Middle frontal gyrus (tissue), 1 donor: ENCODE results near the gene PRDM16.

Source experiments
- DNase-seq: peaks from one replicate; pipeline ENCODE4 v3.0.0-alpha.2; 2015; ENCODE audit warnings: low spot score; ENCODE audit errors: extremely low spot score

The PRDM16 gene

DNA sequence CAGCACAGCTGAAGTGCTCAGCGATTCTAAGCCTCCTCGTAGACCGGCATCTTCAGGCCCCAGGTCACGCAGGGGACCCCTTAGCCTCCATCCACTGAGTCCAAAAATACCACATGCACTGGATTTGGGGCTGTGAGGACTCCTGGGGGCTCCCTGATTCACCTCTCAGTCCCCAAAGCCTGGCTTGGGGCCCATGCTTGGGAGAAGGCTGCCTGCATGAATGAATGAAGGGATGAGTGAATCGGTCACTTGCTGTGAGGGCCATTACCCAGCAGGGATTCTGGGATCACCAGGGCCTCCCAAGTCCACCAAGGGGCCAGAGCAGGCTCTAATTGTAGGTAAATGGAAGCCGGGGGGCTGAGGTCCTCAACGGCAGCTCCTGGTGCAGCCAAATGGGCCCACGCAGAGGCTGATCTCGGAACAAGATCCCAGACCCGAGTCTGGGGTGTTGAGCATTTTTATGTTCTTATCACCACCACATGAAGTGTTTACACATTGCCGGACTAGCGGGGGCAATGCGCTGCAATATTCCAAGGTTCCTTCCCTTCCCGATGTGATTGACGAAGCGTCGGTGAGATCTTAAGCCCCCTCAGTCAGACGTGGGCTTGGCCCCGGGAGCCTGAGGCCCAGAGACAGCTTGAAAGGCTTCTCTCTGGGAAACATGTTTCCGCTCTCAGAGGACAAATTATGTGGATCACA, 371.9 kb downstream of the PRDM16 start:
- no peak for DNase-seq

DNA sequence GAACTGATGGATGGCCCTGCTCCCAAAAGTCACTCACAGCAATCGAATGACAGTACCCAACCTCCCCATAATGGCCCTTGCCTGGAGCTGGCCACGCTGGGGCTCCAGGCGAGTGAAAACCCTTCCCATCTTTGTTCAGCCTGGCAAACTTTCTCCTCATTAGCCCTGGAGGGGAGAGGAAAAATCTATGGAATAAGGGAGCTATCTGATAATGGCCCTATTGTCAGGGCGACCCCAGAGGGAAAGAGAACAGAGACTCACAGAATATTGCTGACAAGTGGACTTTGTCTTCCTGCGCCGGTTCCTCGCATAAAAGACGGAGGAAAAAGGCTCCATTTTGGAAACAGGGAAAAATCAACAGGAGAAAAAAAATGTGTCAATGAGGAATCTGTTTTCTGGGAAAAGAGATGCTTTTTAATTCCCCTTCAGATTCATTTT, 372.4 kb downstream of the PRDM16 start:
- DNase-seq = peak; percentile 33

DNA sequence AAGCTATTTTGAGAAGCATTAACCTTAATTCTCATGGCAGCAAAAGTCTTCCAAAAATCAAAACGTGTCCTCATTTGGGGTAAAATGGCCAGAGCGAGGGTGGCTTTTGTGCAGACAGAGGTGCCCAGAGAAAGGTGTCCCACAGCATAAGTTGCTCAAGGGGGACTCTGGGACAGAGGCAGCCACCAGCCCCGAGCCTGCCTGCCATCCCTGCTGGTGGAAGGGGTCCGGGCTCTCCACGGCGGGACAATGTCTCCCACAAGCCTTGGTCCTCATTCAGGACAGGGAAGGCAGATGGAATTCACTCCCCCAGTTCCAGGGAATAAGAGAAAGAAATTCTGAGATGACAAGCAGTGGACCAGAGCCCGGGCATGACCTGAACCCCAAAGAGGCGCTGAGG, 372.9 kb downstream of the PRDM16 start:
- DNase-seq = no peak

DNA sequence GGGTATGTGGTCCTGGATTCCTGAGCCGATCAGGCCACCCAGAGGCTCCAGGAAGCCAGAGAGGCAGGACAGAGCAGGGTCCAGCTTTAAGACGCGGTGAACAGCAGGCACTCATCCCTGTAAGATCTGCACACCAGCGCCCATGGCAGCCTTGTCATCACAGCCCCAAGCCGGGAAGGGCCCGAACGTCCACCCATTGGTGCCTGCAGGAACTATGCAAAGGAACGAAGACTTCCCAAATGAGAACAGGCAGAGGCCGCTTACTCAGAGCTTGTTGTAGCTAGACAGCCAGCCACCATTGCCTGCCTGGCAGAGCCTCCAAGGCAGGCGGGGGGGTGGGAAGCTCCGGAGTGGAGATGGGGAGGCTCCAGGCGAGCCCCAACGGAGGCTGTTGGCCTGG, 373.3 kb downstream of the PRDM16 start:
- no peak for DNase-seq

DNA sequence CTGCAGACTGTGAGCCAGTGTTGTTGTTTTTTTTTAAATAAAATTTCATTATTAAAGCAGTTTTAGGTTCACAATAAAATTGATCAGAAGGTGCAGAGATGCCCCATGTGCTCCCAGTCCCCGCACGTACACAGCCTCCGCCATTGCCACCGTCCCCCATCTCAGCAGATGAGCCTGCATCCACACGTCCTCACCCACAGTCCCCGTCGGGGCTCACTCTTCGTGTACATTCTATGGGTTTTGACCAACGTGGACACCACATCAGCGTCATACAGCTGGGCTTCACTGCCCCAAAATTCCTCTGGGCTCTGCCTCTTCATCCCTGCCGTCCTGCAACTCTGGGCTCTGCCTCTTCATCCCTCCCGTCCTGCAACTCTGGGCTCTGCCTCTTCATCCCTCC, 373.9 kb downstream of the PRDM16 start:
- no peak for DNase-seq

DNA sequence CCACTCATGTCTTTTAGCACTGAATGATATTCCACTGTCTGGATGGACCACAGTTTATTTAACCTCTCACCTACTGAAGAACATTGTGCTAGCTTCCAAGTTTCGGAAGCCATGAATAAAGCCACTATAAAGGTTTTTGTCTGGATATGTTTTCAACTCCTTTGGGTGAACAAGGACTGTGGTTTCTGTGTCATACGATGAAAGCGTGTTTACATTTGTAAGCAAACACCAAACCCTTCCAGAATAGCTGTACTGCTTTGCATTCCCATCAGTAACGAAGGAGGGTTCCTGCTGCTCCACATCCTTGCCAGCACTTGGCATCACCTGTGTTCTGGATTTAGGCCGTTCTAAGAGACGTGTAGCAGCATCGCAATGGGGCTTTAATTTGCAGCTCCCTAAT, 374.8 kb downstream of the PRDM16 start:
- DNase-seq = no peak

DNA sequence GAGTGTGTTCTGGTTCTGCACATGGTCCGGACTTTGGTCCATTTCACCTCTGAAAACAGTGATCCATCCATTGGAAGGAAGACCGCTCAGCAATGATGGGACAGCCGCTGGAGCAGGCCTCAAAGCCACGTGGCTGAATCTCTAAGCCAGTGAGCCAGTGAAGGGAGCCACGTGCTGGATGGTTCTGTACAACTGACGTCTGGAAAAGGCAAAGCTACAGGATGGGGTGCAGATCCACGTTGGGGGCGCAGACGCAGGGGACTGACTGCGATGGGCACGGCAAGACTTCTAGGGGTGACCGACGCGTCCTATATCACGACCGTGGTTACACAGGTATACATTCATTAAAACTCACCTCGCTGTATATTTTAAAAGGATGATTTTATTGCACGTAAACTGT, 375.3 kb downstream of the PRDM16 start:
- no peak for DNase-seq

DNA sequence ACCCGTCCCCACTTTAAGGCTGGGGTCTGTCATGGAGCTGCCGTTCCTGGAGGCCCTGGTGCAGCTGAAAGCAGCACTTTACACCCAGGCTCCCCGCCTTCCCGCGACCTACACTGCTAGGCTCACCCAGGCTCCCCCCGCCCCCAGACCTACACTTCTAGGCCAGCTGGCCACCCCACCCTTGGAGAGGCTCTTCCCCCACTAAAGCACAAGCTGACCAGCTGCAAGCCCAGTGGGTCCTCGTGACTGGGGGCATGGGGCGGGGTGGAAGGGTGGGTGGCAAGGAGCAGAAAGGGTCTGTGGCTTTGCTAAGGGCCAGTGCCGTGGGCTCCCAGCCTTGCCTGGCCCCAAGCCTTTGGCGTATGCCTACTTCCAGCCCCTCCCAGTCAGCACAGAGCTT, 375.7 kb downstream of the PRDM16 start:
- DNase-seq = no peak

DNA sequence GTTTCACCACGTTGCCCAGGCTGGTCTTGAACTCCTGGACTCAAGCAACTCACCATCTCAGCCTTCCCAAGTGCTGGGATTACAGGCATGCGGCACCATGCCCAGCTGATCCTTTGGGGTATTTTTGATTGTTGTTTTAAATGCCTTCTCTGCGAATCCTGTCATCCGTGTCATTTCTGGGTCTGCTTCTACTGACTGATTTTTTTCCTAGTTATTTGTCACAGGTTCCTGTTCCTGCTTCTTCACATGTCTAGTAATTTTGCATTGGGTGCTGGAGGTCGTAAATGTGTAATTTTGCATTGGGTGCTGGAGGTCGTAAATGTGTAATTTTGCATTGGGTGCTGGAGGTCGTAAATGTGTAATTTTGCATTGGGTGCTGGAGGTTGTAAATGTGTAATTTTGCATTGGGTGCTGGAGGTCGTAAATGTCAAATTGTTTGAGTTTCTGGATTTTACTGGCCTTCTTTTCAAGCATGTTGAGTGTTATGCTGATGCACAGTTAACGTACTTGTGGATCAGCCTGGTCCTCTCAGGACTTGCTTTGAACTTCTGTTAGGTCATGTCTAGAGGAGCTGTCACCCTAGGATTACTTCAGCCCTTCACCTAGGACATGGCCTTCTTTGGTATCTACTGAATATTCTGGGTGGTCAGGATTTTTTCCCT, 381.3 kb downstream of the PRDM16 start:
- no peak for DNase-seq

DNA sequence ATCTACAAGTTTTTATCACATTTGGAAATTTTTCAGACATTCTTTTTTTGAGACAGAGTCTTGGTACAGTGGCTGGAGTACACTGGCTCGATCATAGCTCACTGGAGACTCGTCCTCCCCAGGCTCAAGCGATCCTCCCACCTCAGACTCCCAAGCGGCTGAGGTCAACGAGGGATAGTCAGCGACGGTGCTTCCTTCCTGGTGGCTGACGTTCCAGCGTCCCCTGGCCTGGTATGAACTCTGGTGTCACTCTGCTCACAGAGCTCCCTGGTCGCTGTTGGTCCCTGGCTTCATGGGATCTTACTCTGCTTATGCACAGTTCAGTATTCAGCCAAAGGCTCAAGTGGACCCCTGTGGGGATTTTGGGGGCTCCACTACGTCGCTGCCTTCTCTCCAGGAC, 382.0 kb downstream of the PRDM16 start:
- no peak for DNase-seq

DNA sequence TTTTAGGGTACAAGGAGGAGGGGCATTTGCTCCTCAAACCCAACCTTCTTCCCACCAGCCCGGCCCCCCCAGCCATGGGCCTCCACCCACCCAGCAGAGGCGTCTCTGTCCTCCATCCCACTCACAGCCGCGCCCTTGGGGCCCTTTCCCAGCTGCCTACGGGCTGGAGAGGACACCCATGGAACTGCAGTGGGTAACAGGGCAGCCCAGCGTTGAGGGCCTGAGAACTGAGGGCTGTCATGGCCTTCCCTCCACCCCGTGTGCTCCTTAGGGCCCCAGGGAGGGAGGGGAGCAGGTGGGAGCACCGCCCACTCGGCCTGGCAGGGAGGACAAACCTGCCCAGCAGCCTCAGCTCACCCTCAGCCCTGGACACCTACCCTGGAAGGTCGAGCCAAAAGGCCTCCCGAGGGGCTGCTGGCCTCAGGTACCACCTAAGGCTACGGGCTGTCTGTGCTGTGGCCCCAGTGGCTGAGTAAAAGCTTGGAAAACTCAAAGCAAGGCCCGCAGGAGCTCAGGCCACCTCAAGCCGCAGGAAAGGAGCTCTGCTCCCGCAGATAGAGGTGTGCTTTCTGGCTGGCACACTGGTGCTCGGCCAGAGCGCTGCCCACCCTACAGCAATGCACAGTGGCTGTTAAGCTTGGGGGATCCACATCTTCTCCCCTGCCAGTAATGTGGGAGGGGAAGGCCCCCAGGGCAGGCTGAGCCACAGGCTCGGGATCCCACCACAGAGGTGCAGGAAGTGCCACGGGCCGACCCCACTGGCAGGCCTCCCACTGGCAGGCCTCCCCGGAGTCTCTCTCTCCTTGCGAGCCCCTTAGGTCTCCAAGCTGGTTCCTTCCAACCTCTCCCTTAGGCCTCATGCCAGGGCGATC, 383.2 kb downstream of the PRDM16 start:
- no peak for DNase-seq

DNA sequence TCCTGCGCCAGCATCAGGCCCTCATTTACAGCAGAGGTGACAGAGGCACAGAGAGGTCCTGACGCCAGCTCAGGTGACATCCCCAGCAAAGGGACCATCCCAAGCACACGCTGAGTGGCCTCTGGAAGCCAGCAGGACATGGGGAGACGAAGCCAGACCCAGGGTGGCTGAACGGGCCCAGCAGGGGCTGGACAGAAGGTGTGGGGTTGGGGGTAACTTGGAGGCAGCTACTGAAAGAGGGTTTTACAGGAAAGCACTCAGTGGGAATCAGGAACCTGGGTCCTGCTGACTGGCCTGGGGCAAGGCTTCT, 383.8 kb downstream of the PRDM16 start:
- DNase-seq = no peak

DNA sequence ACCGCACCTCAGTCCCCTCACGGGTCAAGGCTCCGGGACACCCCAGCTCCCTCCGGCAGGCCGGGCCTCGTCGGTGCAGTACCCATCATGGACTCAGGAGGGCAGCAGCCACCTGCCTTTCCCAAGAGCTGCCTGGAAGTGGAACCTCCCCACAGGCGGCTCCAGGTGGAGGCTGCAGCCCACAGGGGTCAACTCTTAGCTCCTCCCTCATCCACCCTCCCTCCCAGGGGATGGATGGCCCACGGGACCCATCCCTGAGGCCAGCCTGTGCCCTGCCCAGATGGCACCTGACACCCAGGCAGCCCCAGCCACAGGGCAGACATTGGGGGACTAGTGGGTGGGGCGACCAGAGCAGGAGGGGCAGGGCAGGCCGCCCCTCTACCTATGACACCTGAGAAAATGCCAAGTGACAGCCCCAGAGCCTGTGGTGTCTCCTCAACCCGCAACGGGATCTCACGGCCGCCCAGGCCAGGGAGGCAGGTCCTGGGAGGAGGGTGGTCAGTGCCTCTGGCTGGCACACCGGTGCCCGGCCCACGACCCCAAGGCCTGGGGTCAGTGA, 384.3 kb downstream of the PRDM16 start:
- peak; percentile 46 for DNase-seq

DNA sequence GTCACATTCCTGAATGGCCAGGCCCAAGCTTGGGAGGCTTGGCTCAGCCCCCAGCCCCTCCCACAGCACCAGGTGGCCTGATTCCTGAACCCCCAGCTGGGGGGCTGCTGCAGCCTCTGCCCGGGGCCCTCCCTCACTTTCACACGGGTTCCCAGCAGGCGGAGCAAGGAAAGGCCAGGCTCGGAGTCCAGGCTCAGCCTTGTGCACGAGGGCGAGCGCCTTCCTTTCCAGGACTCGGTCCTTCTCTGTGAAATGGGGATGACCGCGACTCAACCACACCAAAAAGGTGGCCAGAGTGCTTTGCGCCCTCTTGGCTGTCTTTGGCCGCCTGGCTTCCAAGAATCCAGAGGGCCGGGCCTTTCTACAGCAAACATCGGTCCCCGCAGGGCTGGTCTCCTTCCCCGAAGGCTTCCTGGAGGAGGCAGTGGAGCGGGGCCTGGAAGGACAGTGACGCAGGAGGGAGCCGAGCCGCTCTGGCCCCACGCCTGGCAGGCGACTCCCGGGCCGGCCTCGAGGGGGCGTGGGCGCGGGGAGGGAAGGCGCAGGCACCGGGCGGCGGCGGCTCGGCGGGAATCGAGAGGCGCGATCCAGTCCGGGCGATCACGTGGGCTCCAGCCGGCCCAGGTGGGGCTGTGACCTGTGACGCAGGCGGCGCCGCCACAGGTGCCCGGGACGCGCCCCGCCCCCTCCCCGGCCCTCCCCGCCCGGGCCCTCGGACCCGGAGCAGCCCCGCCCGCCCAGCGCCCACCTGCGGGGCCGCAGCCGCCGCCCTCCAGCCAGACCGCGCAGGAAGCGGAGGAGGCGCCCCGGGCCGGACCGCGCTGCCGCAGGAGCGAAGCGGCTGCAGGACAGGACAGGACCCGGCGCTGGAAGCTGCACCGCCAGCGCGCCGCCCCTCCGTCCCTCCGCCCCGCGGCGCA, 385.1 kb downstream of the PRDM16 start, which contains the start of gene ARHGEF16:
Gene ARHGEF16 (plus strand): TSS at position 775 of the 920 bp plus-strand sequence. CDS start 8,420 bp downstream, outside the sequence.
- no peak for DNase-seq

DNA sequence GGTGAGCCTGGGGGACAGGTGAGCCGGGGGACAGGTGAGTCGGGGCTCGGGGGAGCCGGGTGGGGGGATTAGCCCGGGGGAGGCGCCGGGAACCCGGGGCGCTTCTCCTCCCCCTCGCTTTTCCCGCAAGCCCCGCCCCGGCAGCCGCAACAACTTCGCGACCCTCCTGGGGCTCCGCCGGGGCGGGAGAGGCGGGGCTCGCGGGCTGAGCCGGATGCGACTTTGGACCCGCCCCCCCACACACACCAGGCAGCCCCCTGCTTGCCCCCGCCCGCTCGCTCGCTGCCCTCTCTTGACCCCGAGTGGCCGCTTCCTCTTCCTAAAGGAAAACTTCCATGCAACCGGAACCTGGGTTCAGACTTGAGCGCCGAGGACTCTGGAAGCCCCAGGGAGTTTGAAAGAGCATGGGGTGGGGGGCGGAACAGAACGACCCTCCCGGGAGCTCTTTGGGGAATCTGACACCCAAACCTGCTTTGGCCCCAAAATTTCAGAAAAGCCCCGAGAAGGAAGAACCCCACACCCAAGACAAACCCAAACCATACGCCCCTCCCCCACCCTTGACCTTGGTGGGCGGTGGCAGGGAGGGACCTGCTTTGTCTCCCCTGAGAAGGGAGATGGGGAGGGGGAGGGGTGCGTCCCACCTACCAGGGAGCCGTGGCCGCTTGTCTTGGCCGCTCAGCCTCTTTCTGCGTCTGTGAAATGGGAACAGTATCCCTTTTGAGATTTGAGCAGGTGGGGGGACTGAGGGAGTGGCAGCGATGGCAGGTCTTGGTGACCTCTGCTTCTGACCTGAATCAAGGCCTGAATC, 386.0 kb downstream of the PRDM16 start:
- no peak for DNase-seq

DNA sequence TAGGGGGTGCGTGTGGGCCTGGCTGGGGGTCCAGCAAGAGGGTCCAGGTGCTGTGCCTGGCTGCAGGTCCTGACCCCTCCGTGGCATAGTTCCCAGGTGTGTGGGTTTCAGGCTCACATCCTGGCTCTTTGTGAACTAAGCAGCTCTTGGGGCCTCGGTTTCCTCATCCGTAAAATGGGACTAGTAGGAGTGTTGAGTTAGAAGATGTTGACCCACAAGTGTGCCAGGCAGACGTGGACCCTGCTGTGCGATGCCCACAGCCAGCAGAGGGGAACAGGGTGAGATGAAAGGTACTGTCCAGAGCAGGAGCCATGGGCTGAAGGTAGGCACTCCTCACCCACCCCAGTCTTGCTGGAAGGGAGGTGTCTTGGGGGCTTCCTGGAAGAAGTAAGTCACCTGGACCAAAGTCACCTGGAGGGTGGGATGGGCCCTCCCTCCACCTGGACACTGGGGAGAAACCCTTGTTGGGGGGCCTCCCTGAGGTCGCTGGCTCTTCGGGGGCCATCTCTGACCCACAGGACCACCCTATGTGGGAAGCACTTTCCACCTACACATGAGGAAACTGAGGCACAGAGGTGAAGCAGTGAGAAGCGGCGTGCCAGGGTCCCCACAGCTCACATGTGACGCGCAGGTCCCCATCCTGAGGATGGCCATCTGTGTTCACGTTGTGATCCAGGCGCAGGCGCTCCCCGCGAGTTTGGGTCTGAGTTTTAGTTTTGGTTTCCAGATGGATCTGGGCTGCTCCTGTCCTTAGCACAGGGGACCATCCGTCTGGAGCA, 386.9 kb downstream of the PRDM16 start:
- no peak for DNase-seq

DNA sequence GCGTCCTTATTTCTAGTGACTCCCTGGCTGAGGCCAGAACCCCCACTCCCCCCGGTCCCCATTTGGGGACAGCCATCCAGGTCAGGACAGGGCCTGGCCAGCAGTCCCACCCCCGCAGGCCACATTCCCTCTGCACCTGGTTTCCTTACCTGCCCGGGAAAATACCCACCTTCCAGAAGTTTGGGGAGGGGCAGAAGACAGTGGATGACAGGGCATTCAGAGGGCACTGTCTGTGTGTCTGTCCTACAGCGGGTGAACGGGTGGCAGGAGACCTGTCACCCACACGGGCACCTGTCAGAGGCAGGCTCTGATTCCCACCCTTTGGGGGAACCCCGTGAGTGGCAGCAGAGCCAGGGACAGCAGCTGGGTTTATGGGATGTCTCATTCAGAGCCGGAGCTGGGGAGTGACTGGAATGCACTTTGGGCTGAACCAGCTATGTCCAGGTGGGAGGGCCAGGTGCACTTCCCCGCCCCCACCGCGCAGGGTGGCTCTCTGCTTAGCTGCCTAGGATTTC, 387.5 kb downstream of the PRDM16 start:
- DNase-seq = no peak

DNA sequence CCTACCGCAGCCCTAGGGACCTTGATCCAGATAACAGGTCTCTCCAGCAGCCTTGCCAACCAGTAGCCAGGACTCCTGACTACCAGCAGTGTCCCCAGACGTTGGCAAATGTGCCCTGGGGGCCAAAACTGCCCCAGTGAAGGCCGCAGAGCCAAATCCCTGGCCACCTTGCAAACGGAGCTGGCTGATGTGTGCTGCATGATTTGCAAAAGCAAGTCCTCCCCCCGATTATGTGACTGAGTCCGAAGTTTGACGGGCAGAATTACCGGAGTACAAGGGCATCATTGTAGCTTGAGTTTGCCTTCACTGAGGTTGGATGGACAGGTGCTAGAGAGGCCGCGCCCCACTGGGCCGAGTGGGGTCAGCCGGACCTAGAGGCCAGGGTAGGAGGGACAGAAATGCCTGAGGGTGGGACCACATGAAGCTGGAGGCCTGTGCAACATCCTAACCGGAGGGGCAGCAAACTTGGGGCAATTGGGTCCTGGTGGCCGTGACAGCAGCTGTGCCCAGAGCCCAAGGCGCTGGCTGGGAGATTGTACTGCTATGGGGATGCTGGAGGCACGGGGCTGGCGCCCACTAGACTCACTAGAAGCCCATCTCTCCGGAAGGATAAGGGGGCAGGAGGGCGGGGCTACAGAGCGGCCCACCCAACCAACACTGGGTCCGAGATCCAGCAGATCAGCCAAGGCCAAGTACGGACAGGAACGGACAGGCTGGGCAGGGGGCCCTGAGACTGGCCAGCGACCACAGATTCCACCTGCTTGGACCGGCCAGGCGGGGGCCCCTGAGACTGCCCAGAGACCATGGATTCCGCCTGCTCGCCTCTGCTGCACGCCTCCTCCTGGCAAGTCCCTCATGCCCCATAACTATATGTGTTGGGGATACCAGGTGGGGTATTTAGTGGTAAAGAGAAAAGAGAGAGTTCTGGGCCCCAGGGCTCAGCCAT, 388.2 kb downstream of the PRDM16 start:
- DNase-seq = no peak
